Measurements from ENCODE around the gene PIGV. TPM values are rescaled to one million over a fixed set of nuclear protein-coding genes. Genes with fewer than 3 reads are reported as not detected.

Gene PIGV
- total RNA-seq, 1 donor from 2014 or later: 7.9 TPM

- no peak overlapping the region for H3K27ac ChIP-seq (ENCODE audit: low read depth, low read length)
- no peaks in the 10 kb centered on the region for H3K27me3 ChIP-seq (ENCODE audit: insufficient read depth, low read length)
- H3K27me3 Mint-ChIP-seq (ENCODE audit: low read depth, unreplicated experiment): no peaks in the 10 kb centered on the region
- H3K36me3 ChIP-seq (ENCODE audit: insufficient read depth, low read length): peaks cover 15% of the 10 kb centered on the region
- no peak overlapping the region for H2AFZ ChIP-seq (ENCODE audit: low read depth, low read length)
- peak overlapping the region; percentile 40 for H3K4me3 Mint-ChIP-seq (ENCODE audit: unreplicated experiment)
- H3K36me3 Mint-ChIP-seq (ENCODE audit: low read depth, unreplicated experiment): peaks cover 26% of the 10 kb centered on the region
- no peak overlapping the region for H3K4me3 ChIP-seq (ENCODE audit: insufficient read depth, low read depth, low read length)
- no peak for FAIRE-seq
- H3K4me1 ChIP-seq (ENCODE audit: insufficient read depth, low read length): peaks cover 23% of the 10 kb centered on the region
- DNase-seq (ENCODE audit: low read depth): no peak
- H3K4me1 Mint-ChIP-seq (ENCODE audit: low read depth, unreplicated experiment): peaks cover 45% of the 10 kb centered on the region
- peaks cover 67% of the 10 kb centered on the region for H4K20me1 ChIP-seq (ENCODE audit: insufficient read depth, low read length)
- H3K79me2 ChIP-seq (ENCODE audit: insufficient read depth, low read length): peaks cover 83% of the 10 kb centered on the region
- no peak for TF ChIP-seq EZH2 (IDR thresholded peaks at IDR 0.05; ENCODE audit: insufficient read depth, low read length)
- TF ChIP-seq, protein P1, sequence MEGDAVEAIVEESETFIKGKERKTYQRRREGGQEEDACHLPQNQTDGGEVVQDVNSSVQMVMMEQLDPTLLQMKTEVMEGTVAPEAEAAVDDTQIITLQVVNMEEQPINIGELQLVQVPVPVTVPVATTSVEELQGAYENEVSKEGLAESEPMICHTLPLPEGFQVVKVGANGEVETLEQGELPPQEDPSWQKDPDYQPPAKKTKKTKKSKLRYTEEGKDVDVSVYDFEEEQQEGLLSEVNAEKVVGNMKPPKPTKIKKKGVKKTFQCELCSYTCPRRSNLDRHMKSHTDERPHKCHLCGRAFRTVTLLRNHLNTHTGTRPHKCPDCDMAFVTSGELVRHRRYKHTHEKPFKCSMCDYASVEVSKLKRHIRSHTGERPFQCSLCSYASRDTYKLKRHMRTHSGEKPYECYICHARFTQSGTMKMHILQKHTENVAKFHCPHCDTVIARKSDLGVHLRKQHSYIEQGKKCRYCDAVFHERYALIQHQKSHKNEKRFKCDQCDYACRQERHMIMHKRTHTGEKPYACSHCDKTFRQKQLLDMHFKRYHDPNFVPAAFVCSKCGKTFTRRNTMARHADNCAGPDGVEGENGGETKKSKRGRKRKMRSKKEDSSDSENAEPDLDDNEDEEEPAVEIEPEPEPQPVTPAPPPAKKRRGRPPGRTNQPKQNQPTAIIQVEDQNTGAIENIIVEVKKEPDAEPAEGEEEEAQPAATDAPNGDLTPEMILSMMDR (IDR thresholded peaks at IDR 0.05; ENCODE audit: insufficient read depth, low read depth, low read length): no peak
- no peak overlapping the region for H3K4me2 ChIP-seq (ENCODE audit: low read length)
- no peaks in the 10 kb centered on the region for H3K9me3 ChIP-seq (ENCODE audit: insufficient read depth, low read depth, low read length)
- no peaks in the 10 kb centered on the region for H3K9me3 Mint-ChIP-seq (ENCODE audit: unreplicated experiment)
- H3K27ac Mint-ChIP-seq (ENCODE audit: unreplicated experiment): peak overlapping the region; percentile 79
- no peak overlapping the region for H3K9ac ChIP-seq (ENCODE audit: low read length)
Measured at GRCh38 chr1:26748351-26748750, 39.4 kb upstream of the PIGV start.

DNA sequence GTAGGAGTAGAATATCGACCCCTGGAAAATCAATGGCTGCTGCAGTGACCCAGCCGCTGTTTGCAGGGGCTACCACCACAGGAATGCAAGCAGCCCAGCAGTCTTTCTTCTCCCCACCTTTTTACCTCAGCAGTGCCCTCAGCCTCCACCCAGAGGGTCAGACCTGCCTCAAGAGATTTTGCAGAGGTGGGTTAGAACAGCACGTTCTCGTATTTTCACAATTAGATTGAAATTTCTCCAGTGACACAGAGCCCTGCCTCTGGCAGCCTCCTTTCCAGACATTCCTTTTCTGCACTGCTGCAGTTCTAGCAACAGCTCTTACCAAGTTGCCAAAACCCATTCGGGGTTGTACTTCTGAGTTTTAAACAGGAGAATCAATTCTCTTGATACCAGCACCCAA is 38.3 kb upstream of the PIGV start:
- Mint-ChIP-seq H3K4me1 (ENCODE audit: low read depth, unreplicated experiment) (peaks cover 37% of the 10 kb centered on the region), H3K36me3 (ENCODE audit: low read depth, unreplicated experiment) (peaks cover 27% of the 10 kb centered on the region), H3K9me3 (ENCODE audit: unreplicated experiment) (no peaks in the 10 kb centered on the region), H3K27me3 (ENCODE audit: low read depth, unreplicated experiment) (no peaks in the 10 kb centered on the region), H3K4me3 (ENCODE audit: unreplicated experiment) (no peak overlapping the region), H3K27ac (ENCODE audit: unreplicated experiment) (peak overlapping the region; percentile 81)
- Histone ChIP-seq H3K9me3 (ENCODE audit: insufficient read depth, low read depth, low read length) (no peaks in the 10 kb centered on the region), H3K9ac (ENCODE audit: low read length) (no peak overlapping the region), H3K4me1 (ENCODE audit: insufficient read depth, low read length) (peaks cover 15% of the 10 kb centered on the region), H3K4me2 (ENCODE audit: low read length) (no peak overlapping the region), H3K36me3 (ENCODE audit: insufficient read depth, low read length) (peaks cover 22% of the 10 kb centered on the region), H3K27me3 (ENCODE audit: insufficient read depth, low read length) (no peaks in the 10 kb centered on the region), H3K79me2 (ENCODE audit: insufficient read depth, low read length) (peaks cover 93% of the 10 kb centered on the region), H2AFZ (ENCODE audit: low read depth, low read length) (no peak overlapping the region), H4K20me1 (ENCODE audit: insufficient read depth, low read length) (peaks cover 70% of the 10 kb centered on the region), H3K27ac (ENCODE audit: low read depth, low read length) (no peak overlapping the region), H3K4me3 (ENCODE audit: insufficient read depth, low read depth, low read length) (no peak overlapping the region)
- DNase-seq (ENCODE audit: low read depth) (no peak), FAIRE-seq (no peak)
- TF ChIP-seq, protein P1 (IDR thresholded peaks at IDR 0.05; ENCODE audit: insufficient read depth, low read depth, low read length): no peak
- no peak for TF ChIP-seq EZH2 (IDR thresholded peaks at IDR 0.05; ENCODE audit: insufficient read depth, low read length)

DNA sequence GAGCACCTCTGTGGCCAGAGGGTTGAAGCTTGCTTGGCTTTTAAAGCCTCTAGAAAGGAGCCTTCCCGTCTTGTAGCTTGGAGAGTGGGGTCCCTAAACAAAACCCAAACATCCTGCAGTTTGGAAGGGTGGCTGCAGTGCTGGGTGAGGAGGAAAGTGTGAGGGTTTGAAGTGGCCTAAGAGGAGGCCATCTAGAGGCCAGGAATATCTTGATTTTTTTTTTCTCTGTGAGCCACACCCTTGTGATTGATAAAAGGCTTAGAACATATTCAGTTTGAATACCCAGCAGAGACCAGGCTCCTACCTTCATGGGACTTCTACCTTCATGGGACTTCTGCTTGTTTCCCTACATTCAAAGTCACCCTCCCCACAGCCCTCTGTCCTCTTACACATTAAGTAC is 37.3 kb upstream of the PIGV start:
- H3K9me3 ChIP-seq (ENCODE audit: insufficient read depth, low read depth, low read length): no peaks in the 10 kb centered on the region
- TF ChIP-seq, protein P1 (IDR thresholded peaks at IDR 0.05; ENCODE audit: insufficient read depth, low read depth, low read length): no peak
- no peak for TF ChIP-seq EZH2 (IDR thresholded peaks at IDR 0.05; ENCODE audit: insufficient read depth, low read length)
- H3K27me3 Mint-ChIP-seq (ENCODE audit: low read depth, unreplicated experiment): no peaks in the 10 kb centered on the region
- peaks cover 75% of the 10 kb centered on the region for H4K20me1 ChIP-seq (ENCODE audit: insufficient read depth, low read length)
- no peaks in the 10 kb centered on the region for H3K9me3 Mint-ChIP-seq (ENCODE audit: unreplicated experiment)
- FAIRE-seq: no peak
- no peak overlapping the region for H3K4me3 ChIP-seq (ENCODE audit: insufficient read depth, low read depth, low read length)
- H3K79me2 ChIP-seq (ENCODE audit: insufficient read depth, low read length): peaks cover 96% of the 10 kb centered on the region
- no peak overlapping the region for H3K9ac ChIP-seq (ENCODE audit: low read length)
- no peaks in the 10 kb centered on the region for H3K27me3 ChIP-seq (ENCODE audit: insufficient read depth, low read length)
- H3K4me1 ChIP-seq (ENCODE audit: insufficient read depth, low read length): peaks cover 5% of the 10 kb centered on the region
- H3K27ac ChIP-seq (ENCODE audit: low read depth, low read length): no peak overlapping the region
- no peak overlapping the region for H3K4me3 Mint-ChIP-seq (ENCODE audit: unreplicated experiment)
- no peak overlapping the region for H3K27ac Mint-ChIP-seq (ENCODE audit: unreplicated experiment)
- no peak overlapping the region for H2AFZ ChIP-seq (ENCODE audit: low read depth, low read length)
- no peak for DNase-seq (ENCODE audit: low read depth)
- H3K4me2 ChIP-seq (ENCODE audit: low read length): no peak overlapping the region
- peaks cover 32% of the 10 kb centered on the region for H3K36me3 Mint-ChIP-seq (ENCODE audit: low read depth, unreplicated experiment)
- H3K4me1 Mint-ChIP-seq (ENCODE audit: low read depth, unreplicated experiment): peaks cover 28% of the 10 kb centered on the region
- peaks cover 24% of the 10 kb centered on the region for H3K36me3 ChIP-seq (ENCODE audit: insufficient read depth, low read length)

Data from astrocyte (in vitro differentiated cells and primary cell).